GM06990 (cell line): Measurements from ENCODE around the gene PDE11A.

Experiments
- DNase-seq: peaks from one replicate; pipeline ENCODE4 v3.0.0-alpha.2; 2011; ENCODE audit not compliant: insufficient read length; ENCODE audit errors: extremely low read depth
- H3K27me3 ChIP-seq: replicated peaks from 2 replicates; pipeline ENCODE4 v1.6.0; 2011; ENCODE audit warnings: low read length; ENCODE audit not compliant: control insufficient read depth, insufficient read depth
- H3K36me3 ChIP-seq: 2 replicates; pipeline ENCODE4 v1.5.1; 2011; ENCODE audit warnings: low read length; ENCODE audit not compliant: control insufficient read depth, insufficient read depth
- H3K4me3 ChIP-seq: replicated peaks from 2 replicates; pipeline ENCODE4 v1.5.1; 2011; ENCODE audit warnings: low read depth, mild to moderate bottlenecking, control low read depth, low read length
- TF ChIP-seq, protein P1 (sequence below): IDR thresholded peaks from 2 replicates; pipeline ENCODE4 v1.5.1; 2011; ENCODE audit warnings: low read length, control low read depth, mild to moderate bottlenecking, inconsistent platforms; ENCODE audit not compliant: insufficient read depth, poor library complexity, severe bottlenecking

Gene PDE11A

GRCh38 chr2:178072383-178073301 is at the start of gene PDE11A:
Gene PDE11A (minus strand): TSS chr2:178072777. CDS start chr2:178072437, 340 bp downstream.
- no peaks in the 10 kb centered on the region for H3K27me3 ChIP-seq
- DNase-seq = peak; percentile 6
- H3K4me3 ChIP-seq = no peak within 1 kb of the TSS
- no peaks in the 10 kb centered on the region for H3K36me3 ChIP-seq
- TF ChIP-seq, protein P1, sequence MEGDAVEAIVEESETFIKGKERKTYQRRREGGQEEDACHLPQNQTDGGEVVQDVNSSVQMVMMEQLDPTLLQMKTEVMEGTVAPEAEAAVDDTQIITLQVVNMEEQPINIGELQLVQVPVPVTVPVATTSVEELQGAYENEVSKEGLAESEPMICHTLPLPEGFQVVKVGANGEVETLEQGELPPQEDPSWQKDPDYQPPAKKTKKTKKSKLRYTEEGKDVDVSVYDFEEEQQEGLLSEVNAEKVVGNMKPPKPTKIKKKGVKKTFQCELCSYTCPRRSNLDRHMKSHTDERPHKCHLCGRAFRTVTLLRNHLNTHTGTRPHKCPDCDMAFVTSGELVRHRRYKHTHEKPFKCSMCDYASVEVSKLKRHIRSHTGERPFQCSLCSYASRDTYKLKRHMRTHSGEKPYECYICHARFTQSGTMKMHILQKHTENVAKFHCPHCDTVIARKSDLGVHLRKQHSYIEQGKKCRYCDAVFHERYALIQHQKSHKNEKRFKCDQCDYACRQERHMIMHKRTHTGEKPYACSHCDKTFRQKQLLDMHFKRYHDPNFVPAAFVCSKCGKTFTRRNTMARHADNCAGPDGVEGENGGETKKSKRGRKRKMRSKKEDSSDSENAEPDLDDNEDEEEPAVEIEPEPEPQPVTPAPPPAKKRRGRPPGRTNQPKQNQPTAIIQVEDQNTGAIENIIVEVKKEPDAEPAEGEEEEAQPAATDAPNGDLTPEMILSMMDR = no peak

DNA sequence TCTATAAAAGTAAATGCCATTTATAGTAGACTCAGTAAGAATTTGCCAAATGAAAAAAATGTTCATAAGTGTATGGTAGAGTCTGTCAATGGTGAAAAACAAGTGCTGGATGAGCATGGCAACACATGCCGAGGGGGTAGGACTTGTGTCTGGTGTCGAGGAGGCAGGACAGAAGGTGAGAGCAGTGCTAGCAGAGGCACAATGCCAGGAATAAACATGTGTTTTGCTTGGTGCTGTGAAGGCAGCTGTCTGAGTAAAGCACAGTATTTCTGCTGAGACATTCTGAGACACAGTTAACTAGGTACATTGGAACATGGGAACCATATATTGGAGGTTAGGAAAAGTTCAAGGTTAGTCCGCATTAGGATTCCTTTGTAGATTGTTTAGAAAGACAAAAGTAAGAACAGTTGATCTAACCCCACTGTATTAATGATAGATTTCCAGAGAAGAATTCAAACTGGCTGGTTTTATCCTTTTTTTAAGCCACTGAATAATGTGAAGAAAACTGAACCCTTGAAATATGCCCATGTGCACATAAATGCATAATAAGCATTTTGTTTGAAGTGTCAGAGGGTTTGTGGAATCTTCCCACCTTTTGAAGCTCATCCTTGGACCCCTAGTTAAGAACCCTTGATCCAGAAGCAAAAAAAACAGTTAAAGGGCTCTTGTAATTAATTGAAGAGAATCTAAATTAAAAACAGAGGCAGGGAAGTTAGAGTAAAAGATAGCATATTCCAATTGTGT is 46.8 kb upstream of the PDE11A start:
- DNase-seq = no peak
- H3K36me3 ChIP-seq = peaks cover 4% of the 10 kb centered on the region
- H3K4me3 ChIP-seq = no peak overlapping the region
- TF ChIP-seq, protein P1 = no peak
- no peaks in the 10 kb centered on the region for H3K27me3 ChIP-seq

DNA sequence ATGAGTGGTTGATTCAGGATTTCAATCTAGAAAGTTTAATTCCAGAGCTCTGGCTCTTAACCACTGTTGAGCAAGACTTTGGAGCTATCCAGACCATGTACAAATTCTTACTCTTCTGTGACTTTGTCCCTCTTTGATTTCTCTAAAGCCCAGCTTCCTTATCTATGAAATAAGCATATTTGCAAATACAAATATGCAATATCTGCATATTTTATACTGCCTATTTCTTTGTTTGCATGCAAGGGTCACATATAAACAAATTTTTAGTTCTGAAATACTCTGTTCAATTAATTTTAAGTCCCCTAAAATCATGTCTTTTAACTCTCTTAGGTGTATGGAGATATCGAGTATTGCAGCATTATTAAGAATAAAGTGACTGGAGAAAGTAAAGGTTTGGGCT is 45.1 kb upstream of the PDE11A start:
- TF ChIP-seq, protein P1 = no peak
- Histone ChIP-seq H3K36me3 (peaks cover 4% of the 10 kb centered on the region), H3K4me3 (no peak overlapping the region), H3K27me3 (no peaks in the 10 kb centered on the region)
- no peak for DNase-seq

DNA sequence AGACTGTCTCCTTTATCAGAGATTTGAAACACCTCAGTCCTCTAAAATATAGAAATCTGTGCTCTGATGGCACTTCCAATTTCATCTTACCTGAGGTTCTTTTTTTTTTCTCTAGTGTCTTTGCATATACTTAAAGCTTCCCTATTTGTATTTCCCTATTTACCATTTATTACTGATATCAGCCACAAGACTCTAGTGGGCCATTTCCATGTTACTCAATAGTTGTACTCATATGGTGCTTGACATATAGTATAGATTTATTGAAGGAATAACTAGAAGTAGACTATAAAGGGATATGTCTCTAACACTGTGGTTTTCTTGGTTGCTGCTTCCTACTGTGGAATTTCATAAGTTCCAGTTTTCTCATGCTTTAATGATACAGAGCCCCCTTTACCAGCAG is 42.7 kb upstream of the PDE11A start:
- no peak for DNase-seq
- Histone ChIP-seq H3K36me3 (no peaks in the 10 kb centered on the region; the same call in none of the 2 replicates), H3K4me3 (no peak overlapping the region), H3K27me3 (no peaks in the 10 kb centered on the region)
- TF ChIP-seq, protein P1 = no peak

DNA sequence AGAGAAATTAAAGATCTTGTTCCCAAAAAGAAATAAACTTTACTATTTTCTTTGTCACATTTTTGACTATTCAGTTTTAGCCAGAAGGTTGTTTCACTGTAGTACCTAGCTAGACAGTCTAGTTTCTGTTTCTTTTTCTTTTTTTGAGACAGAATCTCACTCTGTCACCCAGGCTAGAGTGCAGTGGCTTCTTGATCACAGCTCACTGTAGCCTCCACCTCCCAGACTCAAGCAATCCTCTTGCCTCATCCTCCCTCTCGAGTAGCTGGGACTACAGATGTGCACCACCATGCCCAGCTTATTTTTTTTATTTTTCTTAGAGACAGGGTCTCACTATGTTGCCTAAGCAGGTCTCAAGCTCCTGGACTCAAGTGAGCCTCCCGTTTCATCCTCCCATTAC is 41.9 kb upstream of the PDE11A start:
- peak; percentile 1 for DNase-seq
- TF ChIP-seq, protein P1 = no peak
- Histone ChIP-seq H3K27me3 (no peaks in the 10 kb centered on the region), H3K4me3 (peak overlapping the region; percentile 76), H3K36me3 (no peaks in the 10 kb centered on the region; the same call in none of the 2 replicates)
